ENCODE measurements around the gene CX3CR1.

GRCh38 chr3:39237027-39237426 is 42.8 kb downstream of the CX3CR1 start:
- TF ChIP-seq EZH2phosphoT487 (IDR thresholded peaks at IDR 0.05; ENCODE audit: insufficient read depth, low read depth) (no peak), EZH2 (IDR thresholded peaks at IDR 0.05; ENCODE audit: insufficient read depth, poor library complexity, severe bottlenecking) (no peak)

Measured in GM23248 (cell line).